Rectal smooth muscle tissue (tissue), 1 donor: ENCODE measurements around the gene TYMS.
A peak's percentile ranks its signal among the peaks of the same experiment; 100 is the strongest.
"Not testable (repeated sequence)": the region's sequence is repeated elsewhere in the genome, so short reads cannot be mapped to it uniquely, and the experiment has no call there.

ENCODE experiments used
- H3K27ac ChIP-seq: one replicate; pipeline ENCODE4 v1.7.0; 2013; ENCODE audit warnings: low read depth, low read length, inconsistent platforms
- H3K27me3 ChIP-seq: one replicate; pipeline ENCODE4 v1.7.0; 2013; ENCODE audit warnings: low read length; ENCODE audit not compliant: control insufficient read depth, insufficient read depth
- H3K36me3 ChIP-seq: one replicate; pipeline ENCODE4 v1.7.0; 2013; ENCODE audit warnings: low read length; ENCODE audit not compliant: control insufficient read depth, insufficient read depth
- H3K4me1 ChIP-seq: one replicate; pipeline ENCODE4 v1.7.0; 2013; ENCODE audit warnings: low read length; ENCODE audit not compliant: control insufficient read depth, insufficient read depth
- H3K4me3 ChIP-seq: one replicate; pipeline ENCODE4 v1.7.0; 2013; ENCODE audit warnings: low read length
- H3K9ac ChIP-seq: one replicate; pipeline ENCODE4 v1.7.0; 2013; ENCODE audit warnings: low read length

TYMS gene

DNA sequence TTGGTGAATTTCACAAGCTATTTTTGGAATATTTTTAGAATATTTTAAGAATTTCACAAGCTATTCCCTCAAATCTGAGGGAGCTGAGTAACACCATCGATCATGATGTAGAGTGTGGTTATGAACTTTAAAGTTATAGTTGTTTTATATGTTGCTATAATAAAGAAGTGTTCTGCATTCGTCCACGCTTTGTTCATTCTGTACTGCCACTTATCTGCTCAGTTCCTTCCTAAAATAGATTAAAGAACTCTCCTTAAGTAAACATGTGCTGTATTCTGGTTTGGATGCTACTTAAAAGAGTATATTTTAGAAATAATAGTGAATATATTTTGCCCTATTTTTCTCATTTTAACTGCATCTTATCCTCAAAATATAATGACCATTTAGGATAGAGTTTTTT is 15.9 kb downstream of the TYMS start:
- Histone ChIP-seq H3K9ac (no peak overlapping the region), H3K36me3 (peaks cover 3% of the 10 kb centered on the region), H3K27ac (peak overlapping the region; percentile 27), H3K4me1 (peaks cover 4% of the 10 kb centered on the region), H3K4me3 (no peak overlapping the region), H3K27me3 (no peaks in the 10 kb centered on the region)

DNA sequence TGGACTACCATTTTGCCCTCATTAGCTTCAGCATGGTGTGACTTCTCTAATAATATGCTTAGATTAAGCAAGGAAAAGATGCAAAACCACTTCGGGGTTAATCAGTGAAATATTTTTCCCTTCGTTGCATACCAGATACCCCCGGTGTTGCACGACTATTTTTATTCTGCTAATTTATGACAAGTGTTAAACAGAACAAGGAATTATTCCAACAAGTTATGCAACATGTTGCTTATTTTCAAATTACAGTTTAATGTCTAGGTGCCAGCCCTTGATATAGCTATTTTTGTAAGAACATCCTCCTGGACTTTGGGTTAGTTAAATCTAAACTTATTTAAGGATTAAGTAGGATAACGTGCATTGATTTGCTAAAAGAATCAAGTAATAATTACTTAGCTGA is 16.3 kb downstream of the TYMS start:
- H3K4me1 ChIP-seq, result peaks cover 4% of the 10 kb centered on the region
- no peak overlapping the region for H3K4me3 ChIP-seq
- no peaks in the 10 kb centered on the region for H3K27me3 ChIP-seq
- no peak overlapping the region for H3K27ac ChIP-seq
- no peak overlapping the region for H3K9ac ChIP-seq
- peaks cover 3% of the 10 kb centered on the region for H3K36me3 ChIP-seq

DNA sequence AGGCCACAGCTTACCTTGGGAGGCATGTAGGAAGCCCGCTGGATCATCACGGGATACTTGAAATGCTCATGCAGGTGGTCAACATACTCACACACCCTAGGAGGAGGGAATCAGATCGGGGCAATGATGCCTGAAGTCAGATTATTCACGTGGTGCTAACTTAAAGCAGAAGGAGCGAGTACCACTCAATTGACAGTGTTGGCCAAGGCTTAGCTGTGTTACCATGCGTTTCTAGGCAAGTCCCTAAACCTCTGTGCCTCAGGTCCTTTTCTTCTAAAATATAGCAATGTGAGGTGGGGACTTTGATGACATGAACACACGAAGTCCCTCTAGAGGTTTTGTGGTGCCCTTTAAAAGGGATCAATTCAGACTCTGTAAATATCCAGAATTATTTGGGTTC is 17.9 kb downstream of the TYMS start:
- Histone ChIP-seq H3K27ac (no peak overlapping the region), H3K4me1 (peaks cover 4% of the 10 kb centered on the region), H3K27me3 (no peaks in the 10 kb centered on the region), H3K9ac (no peak overlapping the region), H3K4me3 (no peak overlapping the region), H3K36me3 (peaks cover 3% of the 10 kb centered on the region)

DNA sequence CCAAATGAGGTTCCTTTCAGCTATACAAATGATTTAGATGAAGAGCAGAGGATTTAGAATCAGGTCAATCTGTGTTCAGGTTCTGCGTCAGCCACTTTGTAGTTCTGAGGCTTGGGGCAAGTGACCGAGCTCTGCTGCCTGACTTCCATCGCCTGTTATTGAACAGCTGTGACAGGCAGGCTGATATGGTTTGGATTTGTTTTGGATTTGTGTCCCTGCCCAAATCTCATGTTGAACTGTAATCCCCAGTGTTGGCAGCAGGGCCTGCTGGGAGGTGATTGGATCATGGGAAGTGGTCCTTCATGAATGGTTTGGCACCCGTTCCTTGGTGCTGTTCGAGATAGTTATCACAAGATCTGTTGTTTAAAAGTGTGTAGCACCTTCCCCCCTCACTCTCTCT is 18.6 kb downstream of the TYMS start:
- peaks cover 3% of the 10 kb centered on the region for H3K36me3 ChIP-seq
- peaks cover 4% of the 10 kb centered on the region for H3K4me1 ChIP-seq
- H3K27ac ChIP-seq, result no peak overlapping the region
- H3K27me3 ChIP-seq, result no peaks in the 10 kb centered on the region
- no peak overlapping the region for H3K4me3 ChIP-seq
- no peak overlapping the region for H3K9ac ChIP-seq

DNA sequence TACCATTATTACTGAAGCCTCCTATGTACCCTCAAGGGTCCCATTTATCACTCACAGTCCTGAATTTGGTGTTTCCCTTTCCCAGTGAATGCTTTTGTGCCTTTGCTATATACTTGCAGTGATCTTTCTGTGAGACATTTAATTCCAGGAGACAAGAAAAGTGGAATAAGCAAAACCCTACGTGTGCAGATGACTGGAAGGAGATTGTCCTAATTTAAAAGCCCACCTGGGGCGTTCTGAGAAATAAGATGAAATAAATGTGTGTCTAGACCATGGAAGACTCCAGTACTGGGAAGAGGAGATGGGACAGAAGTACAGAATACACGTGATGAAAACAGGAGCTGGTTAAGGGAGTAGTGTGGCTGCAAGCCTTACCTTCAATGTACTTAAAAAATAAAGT is 19.3 kb downstream of the TYMS start:
- Histone ChIP-seq H3K4me1 (peaks cover 4% of the 10 kb centered on the region), H3K4me3 (no peak overlapping the region), H3K9ac (no peak overlapping the region), H3K36me3 (peaks cover 9% of the 10 kb centered on the region), H3K27ac (no peak overlapping the region), H3K27me3 (no peaks in the 10 kb centered on the region)

DNA sequence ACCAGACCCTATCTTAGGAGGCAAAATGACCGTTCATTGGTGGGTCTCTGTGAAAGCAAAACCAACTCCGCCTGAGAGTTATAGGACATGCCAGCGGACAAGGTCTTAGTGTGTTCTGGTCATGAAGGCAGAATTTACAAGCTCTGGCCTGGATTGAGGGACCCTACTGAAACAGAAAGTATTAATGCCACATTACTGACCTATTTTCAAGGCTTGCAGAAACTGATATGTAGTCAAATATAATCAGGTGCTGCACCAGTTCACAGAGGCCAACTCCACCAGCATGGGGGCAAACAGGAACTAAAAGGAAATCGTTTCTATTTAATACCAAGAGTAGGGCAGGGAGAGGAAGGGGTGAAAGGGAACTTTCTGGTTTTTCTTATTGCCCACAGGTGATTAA is 19.7 kb downstream of the TYMS start:
- H3K27ac ChIP-seq, result no peak overlapping the region
- no peaks in the 10 kb centered on the region for H3K27me3 ChIP-seq
- peaks cover 13% of the 10 kb centered on the region for H3K36me3 ChIP-seq
- H3K9ac ChIP-seq, result no peak overlapping the region
- H3K4me1 ChIP-seq, result peaks cover 4% of the 10 kb centered on the region
- no peak overlapping the region for H3K4me3 ChIP-seq

DNA sequence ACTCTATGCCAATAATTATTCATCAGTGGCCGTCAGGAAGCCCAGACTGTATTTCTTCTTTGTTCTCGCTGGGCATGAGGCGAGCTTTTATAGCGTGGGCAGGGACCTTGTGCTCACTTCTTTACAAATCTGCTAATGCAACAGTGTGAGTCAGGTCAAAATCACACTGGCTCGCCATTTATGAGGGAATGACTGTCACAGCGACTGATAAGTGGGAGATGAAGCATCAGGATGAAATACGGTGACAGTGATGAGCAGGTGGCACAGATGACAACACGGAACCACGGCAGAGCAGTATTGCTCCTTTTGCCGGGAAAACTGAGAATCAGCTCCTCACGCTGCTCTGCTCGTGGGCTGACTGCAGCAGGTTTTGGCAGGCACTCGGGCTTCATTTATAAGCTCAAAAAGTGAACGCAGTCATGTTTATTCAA is 20.5 kb downstream of the TYMS start:
- Histone ChIP-seq H3K27ac (no peak overlapping the region), H3K4me1 (peaks cover 4% of the 10 kb centered on the region)

DNA sequence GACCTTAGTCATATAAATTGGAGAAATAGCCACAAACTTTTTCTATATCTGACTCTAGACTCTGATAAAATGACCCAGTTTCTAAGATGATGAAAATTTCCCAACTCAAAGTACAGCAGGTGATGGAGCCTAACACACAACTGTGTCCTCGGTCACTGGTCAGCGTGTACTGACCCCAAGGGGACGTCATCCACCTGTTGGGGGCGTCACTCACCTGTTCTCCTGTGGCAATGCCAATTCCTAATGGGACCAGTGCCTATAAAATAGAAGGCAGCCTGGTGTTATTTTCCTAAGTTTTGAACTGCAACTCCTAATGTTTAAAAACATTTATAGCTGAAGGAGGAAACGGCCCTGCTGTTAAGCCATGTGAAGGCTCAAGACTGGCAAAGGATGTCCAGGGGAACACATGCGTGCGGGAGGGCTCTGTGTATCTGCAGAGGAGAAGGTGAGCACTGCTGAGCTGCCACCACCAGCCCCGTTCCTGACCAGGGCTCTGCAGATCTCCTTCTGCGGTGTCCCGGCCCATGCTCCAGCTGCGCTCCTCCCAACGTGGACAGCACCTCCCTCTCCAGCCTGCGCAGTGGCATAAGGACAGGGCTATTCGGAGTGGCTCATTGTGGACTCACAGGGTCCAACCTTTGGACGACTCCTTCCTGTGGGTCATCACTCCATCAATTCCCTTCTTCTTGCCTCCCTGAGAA is 21.2 kb downstream of the TYMS start:
- Histone ChIP-seq H3K9ac (no peak overlapping the region), H3K27me3 (no peaks in the 10 kb centered on the region), H3K4me3 (no peak overlapping the region), H3K36me3 (peaks cover 14% of the 10 kb centered on the region), H3K27ac (no peak overlapping the region), H3K4me1 (peaks cover 3% of the 10 kb centered on the region)

More for the DNA sequence above, 20.5 kb downstream of the TYMS start:
- Histone ChIP-seq H3K4me3 (no peak overlapping the region), H3K36me3 (peaks cover 14% of the 10 kb centered on the region), H3K9ac (no peak overlapping the region), H3K27me3 (no peaks in the 10 kb centered on the region)

DNA sequence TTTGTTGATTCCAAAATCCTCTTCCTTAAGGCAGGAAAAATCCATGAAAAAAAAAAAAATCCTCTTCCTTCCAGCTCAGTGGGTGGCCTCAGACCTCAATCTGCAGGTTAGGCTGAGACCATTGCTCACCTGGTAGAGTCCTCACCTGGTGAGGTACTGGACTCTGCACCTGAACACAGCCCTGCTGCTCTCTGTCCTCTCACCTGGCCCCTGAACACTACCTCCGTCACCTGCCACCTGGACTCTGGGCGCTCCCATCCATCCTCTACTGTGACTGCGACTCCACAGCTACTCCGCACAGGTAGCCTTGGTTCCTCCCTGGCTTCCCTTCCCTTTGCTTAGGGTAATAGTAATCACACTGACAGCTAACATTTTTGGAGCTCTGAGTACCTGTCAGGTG is 22.1 kb downstream of the TYMS start:
- peaks cover 2% of the 10 kb centered on the region for H3K4me1 ChIP-seq
- H3K36me3 ChIP-seq, result peaks cover 14% of the 10 kb centered on the region
- no peak overlapping the region for H3K27ac ChIP-seq

DNA sequence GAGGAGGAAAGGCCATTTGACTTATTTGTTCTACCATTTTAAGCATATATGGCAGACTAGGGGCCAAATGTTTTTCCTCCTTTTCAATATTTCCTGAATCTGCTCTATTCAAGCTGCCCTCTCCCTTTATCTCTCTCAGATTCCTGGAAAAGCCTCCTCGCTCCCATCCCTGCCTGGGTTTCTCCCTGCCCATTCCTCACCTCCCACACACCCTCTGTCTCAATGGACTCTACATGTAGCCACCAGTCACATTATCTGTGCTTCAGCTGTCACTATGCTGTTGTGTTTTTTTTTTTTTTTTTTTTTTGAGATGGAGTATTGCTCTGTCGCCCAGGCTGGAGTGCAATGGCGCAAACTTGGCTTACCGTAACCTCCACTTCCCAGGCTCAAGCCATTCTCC is 22.9 kb downstream of the TYMS start:
- Histone ChIP-seq H3K36me3 (peaks cover 14% of the 10 kb centered on the region), H3K27ac (no peak overlapping the region)

More for the DNA sequence above, 22.1 kb downstream of the TYMS start:
- H3K4me3 ChIP-seq, result no peak overlapping the region
- no peaks in the 10 kb centered on the region for H3K27me3 ChIP-seq
- no peak overlapping the region for H3K9ac ChIP-seq

DNA sequence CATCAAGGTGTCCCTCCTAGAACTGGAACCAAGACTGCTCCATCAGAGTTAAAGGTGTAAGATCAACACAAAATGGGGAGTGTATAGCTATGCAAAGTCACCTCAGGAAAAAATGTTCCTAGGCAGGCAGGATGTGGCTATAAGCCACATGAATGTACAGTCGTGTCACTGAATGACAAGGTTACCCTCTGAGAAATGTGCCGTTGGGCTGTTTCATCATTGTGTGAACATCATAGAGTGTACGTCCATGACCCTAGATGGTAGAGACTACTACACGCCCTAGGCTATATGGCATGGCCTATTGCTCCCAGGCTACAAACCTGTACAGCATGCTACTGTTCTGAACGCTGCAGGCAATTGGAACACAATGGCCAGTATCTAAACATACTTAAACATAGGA is 24.5 kb downstream of the TYMS start:
- Histone ChIP-seq H3K27me3 (no peaks in the 10 kb centered on the region), H3K9ac (no peak overlapping the region), H3K36me3 (peaks cover 13% of the 10 kb centered on the region), H3K4me1 (no peaks in the 10 kb centered on the region), H3K27ac (no peak overlapping the region), H3K4me3 (no peak overlapping the region)

More for the DNA sequence above, 22.9 kb downstream of the TYMS start:
- Histone ChIP-seq H3K4me3 (no peak overlapping the region), H3K9ac (no peak overlapping the region), H3K4me1 (no peaks in the 10 kb centered on the region), H3K27me3 (no peaks in the 10 kb centered on the region)

DNA sequence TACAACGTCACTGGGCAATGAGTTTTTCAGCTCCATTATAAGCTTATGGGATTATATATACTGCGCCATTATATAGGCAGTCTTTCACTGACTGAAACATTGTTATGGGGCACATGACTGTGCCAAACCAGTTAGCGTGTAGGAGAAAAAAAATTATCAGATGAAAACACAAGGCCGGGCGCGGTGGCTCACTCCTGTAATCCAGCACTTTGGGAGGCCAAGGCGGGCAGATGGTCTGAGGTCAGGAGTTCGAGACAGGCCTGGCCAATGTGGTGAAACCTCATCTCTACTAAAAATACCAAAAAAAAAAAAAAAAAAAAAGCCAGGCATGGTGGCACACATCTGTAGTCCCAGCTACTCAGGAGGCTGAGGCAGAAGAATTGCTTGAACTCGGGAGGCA is 25.0 kb downstream of the TYMS start:
- not testable (repeated sequence) for H3K27me3 ChIP-seq, H3K27ac ChIP-seq, H3K4me1 ChIP-seq, H3K9ac ChIP-seq, H3K4me3 ChIP-seq
- peaks cover 11% of the 10 kb centered on the region for H3K36me3 ChIP-seq

DNA sequence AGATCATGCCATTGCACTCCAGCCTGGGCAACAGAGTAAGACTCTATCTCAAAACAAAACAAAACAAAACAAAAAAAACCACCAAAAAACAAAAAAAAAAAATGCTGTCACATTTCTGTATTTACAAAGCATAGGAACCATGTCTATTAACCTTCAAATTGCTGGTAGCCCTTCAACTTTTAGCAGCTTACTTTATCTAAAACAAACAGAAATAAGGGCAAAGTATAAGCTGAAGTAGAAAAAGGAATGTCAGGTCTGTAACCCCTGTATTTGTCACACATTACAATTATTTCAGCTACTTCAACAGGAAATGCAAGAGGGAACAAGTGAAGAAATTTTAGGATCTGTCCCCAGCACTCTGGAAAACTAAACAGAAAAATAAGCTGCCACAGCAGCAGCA is 25.4 kb downstream of the TYMS start:
- Histone ChIP-seq H3K27ac (no peak overlapping the region), H3K9ac (no peak overlapping the region), H3K27me3 (no peaks in the 10 kb centered on the region), H3K4me3 (no peak overlapping the region), H3K4me1 (no peaks in the 10 kb centered on the region), H3K36me3 (peaks cover 11% of the 10 kb centered on the region)
